ENCODE results near the gene RIC8B. TPM values are rescaled to one million over a fixed set of nuclear protein-coding genes. Genes with fewer than 3 reads are reported as not detected.

Gene RIC8B
- total and polyA plus RNA-seq, 2 of the 8 experiments (the other 6 are each of a cell fraction or from before 2014, with no cell fraction given), result 8.2 to 25.3 TPM

DNA sequence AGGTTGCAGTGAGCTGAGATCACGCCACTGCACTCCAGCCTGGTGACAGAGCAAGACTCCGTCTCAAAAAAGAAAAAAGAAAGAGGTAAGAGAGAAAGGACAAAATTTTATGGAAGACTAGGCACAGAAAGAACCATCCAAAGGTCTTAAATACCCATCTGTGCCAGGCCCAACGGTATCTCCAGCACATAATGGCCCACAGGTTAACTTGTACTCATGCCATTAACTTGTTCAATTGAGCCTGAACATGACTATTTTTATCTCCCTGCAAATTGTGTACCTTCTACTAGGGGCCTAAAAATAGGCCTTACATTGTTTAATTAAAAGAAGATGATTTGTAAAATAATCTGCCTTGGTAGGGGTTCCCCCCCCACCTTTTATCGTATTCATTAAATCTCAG is 80.2 kb downstream of the RIC8B start (continued):
- no peak for TF ChIP-seq TCF12 (IDR thresholded peaks at IDR 0.05; ENCODE audit: low read depth, low read length)
